K562 (cell line): ENCODE results near the gene TRMT1. TPM values are rescaled to one million over a fixed set of nuclear protein-coding genes. Genes with fewer than 3 reads are reported as not detected.
A peak's percentile ranks its signal among the peaks of the same experiment; 100 is the strongest.

Source experiments
- BRD9 ChIP-seq: fragments of 450-650 bp; IDR thresholded peaks from 2 replicates; pipeline ENCODE4 v1.6.1; 2018; ENCODE audit warnings: low read depth; ENCODE audit not compliant: partially characterized antibody
- CREB3 ChIP-seq: fragments of 450-650 bp; conservative IDR thresholded peaks from 2 replicates; pipeline ENCODE4 v1.6.1; 2016; ENCODE audit warnings: missing genetic modification characterization, low read depth, mild to moderate bottlenecking, missing compliant biosample characterization, moderate library complexity
- CTCF ChIP-seq, 3 experiments: IDR thresholded peaks in 2 of 3; conservative IDR thresholded peaks in 1 of 3; 2 replicates each; pipeline ENCODE4 v1.5.1; 2011 to 2012; ENCODE audit warnings: low read length in 3 of 3, mild to moderate bottlenecking in 3 of 3, control low read depth in 2 of 3, improper control_type of control experiment in 1 of 3, inconsistent platforms in 1 of 3, low read depth in 1 of 3, mixed read lengths in 1 of 3, moderate library complexity in 1 of 3; ENCODE audit not compliant: insufficient read depth in 2 of 3
- FOXO4 ChIP-seq: fragments of 450-650 bp; formaldehyde crosslinking; IDR thresholded peaks from 2 replicates; pipeline ENCODE4 v1.4.0; 2020; ENCODE audit warnings: mild to moderate bottlenecking, moderate library complexity
- GTF2E2 ChIP-seq: fragments of 200-800 bp; sonication (Bioruptor generic); IDR thresholded peaks from 2 replicates; pipeline ENCODE4 v1.6.1; 2016; ENCODE audit warnings: missing genetic modification characterization, missing compliant biosample characterization
- ID3 ChIP-seq, 2 experiments: fragments of 250-450 bp in 1 of 2; fragments of 450-650 bp in 1 of 2; sonication (Bioruptor Pico) in 1 of 2; IDR thresholded peaks; 2 replicates each; pipeline versions ENCODE4 v1.6.1 to v1.8.0; 2016 to 2021; ENCODE audit warnings: mild to moderate bottlenecking in 2 of 2, moderate library complexity in 2 of 2, missing compliant biosample characterization in 1 of 2, missing genetic modification characterization in 1 of 2
- KAT7 ChIP-seq: sonication (generic); formaldehyde crosslinking; IDR thresholded peaks from 2 replicates; pipeline ENCODE4 v1.8.0; 2022; ENCODE audit warnings: missing genetic modification reagents, mild to moderate bottlenecking, borderline replicate concordance
- OTX1 ChIP-seq: fragments of 450-650 bp; formaldehyde crosslinking; IDR thresholded peaks from 2 replicates; pipeline ENCODE4 v1.4.0; 2022; ENCODE audit warnings: mild to moderate bottlenecking
- PHB ChIP-seq: fragments of 250-450 bp; sonication (Bioruptor Pico); IDR thresholded peaks from 2 replicates; pipeline ENCODE4 v1.5.0; 2021
- POLR2A ChIP-seq: fragments of 450-650 bp; conservative IDR thresholded peaks from 2 replicates; pipeline ENCODE4 v1.6.1; 2016
- RBM17 ChIP-seq: fragments of 200-400 bp; formaldehyde crosslinking; IDR thresholded peaks from 2 replicates; pipeline ENCODE4 v1.6.1; 2017; ENCODE audit warnings: low read depth, mild to moderate bottlenecking, low read length, borderline replicate concordance
- TBP ChIP-seq: optimal IDR thresholded peaks from 2 replicates; pipeline ENCODE3; 2011; ENCODE audit warnings: low read depth, low read length, improper control_type of control experiment
- TOE1 ChIP-seq, 2 experiments: fragments of 450-650 bp in 1 of 2; sonication (generic) in 1 of 2; formaldehyde crosslinking in 1 of 2; IDR thresholded peaks; 2 replicates each; pipeline versions ENCODE4 v1.7.1 to v1.8.0; 2016 to 2022; ENCODE audit warnings: borderline replicate concordance in 2 of 2, mild to moderate bottlenecking in 2 of 2, antibody characterized with exemption in 1 of 2, inconsistent platforms in 1 of 2, low read depth in 1 of 2, missing genetic modification reagents in 1 of 2, moderate library complexity in 1 of 2
- U2AF1 ChIP-seq: fragments of 200-400 bp; formaldehyde crosslinking; optimal IDR thresholded peaks from 2 replicates; pipeline ENCODE3; 2017; ENCODE audit warnings: mild to moderate bottlenecking, low read depth, low read length, moderate library complexity
- USF2 ChIP-seq: sonication (generic); formaldehyde crosslinking; IDR thresholded peaks from 2 replicates; pipeline ENCODE4 v1.5.0; 2020; ENCODE audit warnings: missing genetic modification reagents
- ZNF165 ChIP-seq: fragments of 250-450 bp; sonication (Bioruptor Pico); IDR thresholded peaks from 2 replicates; pipeline ENCODE4 v1.4.0; 2020; ENCODE audit warnings: borderline replicate concordance
- ZNF395 ChIP-seq: fragments of 200-800 bp; sonication (Bioruptor generic); IDR thresholded peaks from 2 replicates; pipeline ENCODE4 v1.6.1; 2017; ENCODE audit warnings: missing genetic modification characterization, missing compliant biosample characterization
- ZNF445 ChIP-seq: fragments of 250-450 bp; sonication (Bioruptor Pico); IDR thresholded peaks from 2 replicates; pipeline ENCODE4 v1.4.0; 2020; ENCODE audit warnings: low read depth, mild to moderate bottlenecking, moderate library complexity
- ZNF551 ChIP-seq: fragments of 250-450 bp; sonication (Bioruptor Pico); IDR thresholded peaks from 2 replicates; pipeline ENCODE4 v1.5.0; 2021; ENCODE audit warnings: mild to moderate bottlenecking, moderate library complexity
- ZNF785 ChIP-seq: fragments of 250-450 bp; sonication (Bioruptor Pico); IDR thresholded peaks from 2 replicates; pipeline ENCODE4 v1.4.0; 2020; ENCODE audit warnings: mild to moderate bottlenecking
- polyA plus RNA-seq, 8 experiments: library from polyadenylated mRNA; depleted of rRNA in 4 of 8; stranded (reverse) in 5 of 8; unstranded in 3 of 8; fragments of >200 nt; fragmentation: Nextera tagmentation in 2 of 8; fragmentation: Illumina TruSeq in 1 of 8; extraction: Ambion mirVana in 2 of 8; extraction: Trizol in 1 of 8; gene quantifications; 2 replicates each; pipeline versions ENCODE4 v1.2.1 to v1.2.3, GENCODE V29; 2011 to 2014; ENCODE audit warnings: inconsistent platforms in 1 of 8, missing spikeins in 1 of 8
- total RNA-seq, 7 experiments: library from RNA; depleted of rRNA in 6 of 7; stranded (reverse); fragments of >200 nt in 6 of 7; fragmentation: Illumina TruSeq in 2 of 7; extraction: Trizol in 2 of 7; gene quantifications; 2 replicates each; pipeline versions ENCODE4 v1.2.1 to v1.2.3, GENCODE V29; 2011 to 2021; ENCODE audit warnings: low replicate concordance in 1 of 7

TRMT1 gene
- total and polyA plus RNA-seq, 9 of the 15 experiments (the other 6 are each of a cell fraction or from before 2014, with no cell fraction given), result 5.8 to 158 (median 54.3) TPM

GRCh38 chr19:13163609-13164342, 47.2 kb upstream of the TRMT1 start (continued):
- peak; percentile 79 for TF ChIP-seq ZNF395 (CRISPR knock-in tag)
- no peak for TF ChIP-seq ZNF785 (CRISPR knock-in tag)
- TF ChIP-seq CTCF (IDR thresholded peaks at IDR 0.05 in 2 of 3, conservative IDR thresholded peaks at IDR 0.05 in 1 of 3; ENCODE audit: insufficient read depth in 2 of 3, low read depth in 1 of 3, low read length in 3 of 3), result no peak
- peak; percentile 59 for TF ChIP-seq BRD9
- no peak for TF ChIP-seq U2AF1
- no peak for TF ChIP-seq ID3 (CRISPR knock-in tag; IDR thresholded peaks at IDR 0.05)
- peak; percentile 39; the same call in 1 of the 2 replicates for TF ChIP-seq ID3 (tag; IDR thresholded peaks at IDR 0.05)
- TF ChIP-seq RBM17, result no peak
- TF ChIP-seq ZNF445 (CRISPR knock-in tag), result no peak
- TF ChIP-seq TOE1 (IDR thresholded peaks at IDR 0.05; ENCODE audit: borderline replicate concordance), result no peak
- TF ChIP-seq TOE1 (CRISPR knock-in tag; IDR thresholded peaks at IDR 0.05; ENCODE audit: borderline replicate concordance, low read depth), result no peak
- no peak for TF ChIP-seq ZNF551 (CRISPR knock-in tag)
- no peak for TF ChIP-seq PHB
- TF ChIP-seq TBP, result no peak
- no peak for TF ChIP-seq CREB3
- TF ChIP-seq KAT7 (CRISPR knock-in tag), result peak; percentile 50; the same call in 1 of the 2 replicates
- TF ChIP-seq ZNF165 (CRISPR knock-in tag), result no peak
- no peak for TF ChIP-seq FOXO4 (CRISPR knock-in tag)
- no peak for TF ChIP-seq USF2 (CRISPR knock-in tag)
- TF ChIP-seq POLR2A, result peak; percentile 72
- TF ChIP-seq OTX1, result no peak
- TF ChIP-seq GTF2E2 (tag), result peak; percentile 53
